Neutrophil (primary cell): Measurements from ENCODE around the gene MRPL9.

Source experiments
- H3K27ac ChIP-seq: fragments of 200-600 bp; sonication (generic); 2 replicates; pipeline ENCODE4 v1.5.1; 2016; ENCODE audit warnings: mild to moderate bottlenecking, moderate library complexity
- H3K27me3 ChIP-seq: fragments of 200-600 bp; sonication (generic); 2 replicates; pipeline ENCODE4 v1.6.0; 2016; ENCODE audit warnings: mild to moderate bottlenecking
- H3K36me3 ChIP-seq: fragments of 200-600 bp; sonication (generic); 2 replicates; pipeline ENCODE4 v1.5.1; 2017
- H3K4me1 ChIP-seq, 2 experiments: fragments of 200-600 bp in 1 of 2; sonication (generic) in 1 of 2; 1 replicate in 1 of 2; 2 replicates in 1 of 2; pipeline versions ENCODE4 v1.5.1 to v1.6.1; 2013 to 2016; ENCODE audit warnings: low read depth in 1 of 2, low read length in 1 of 2, mild to moderate bottlenecking in 1 of 2, moderate library complexity in 1 of 2; ENCODE audit not compliant: control insufficient read depth in 1 of 2, insufficient read depth in 1 of 2
- H3K4me3 ChIP-seq, 2 experiments: fragments of 200-600 bp in 1 of 2; sonication (generic) in 1 of 2; 1 replicate in 1 of 2; 2 replicates in 1 of 2; pipeline ENCODE4 v1.5.1; 2013 to 2016; ENCODE audit warnings: low read depth in 1 of 2, low read length in 1 of 2, mild to moderate bottlenecking in 1 of 2, moderate library complexity in 1 of 2
- H3K9me3 ChIP-seq: fragments of 200-600 bp; sonication (generic); 2 replicates; pipeline ENCODE4 v1.5.1; 2016
- TF ChIP-seq, protein P1 (sequence below): fragments of 200-600 bp; sonication (generic); IDR thresholded peaks from 2 replicates; pipeline ENCODE4 v1.5.1; 2016; ENCODE audit warnings: antibody characterized with exemption

Gene MRPL9

DNA sequence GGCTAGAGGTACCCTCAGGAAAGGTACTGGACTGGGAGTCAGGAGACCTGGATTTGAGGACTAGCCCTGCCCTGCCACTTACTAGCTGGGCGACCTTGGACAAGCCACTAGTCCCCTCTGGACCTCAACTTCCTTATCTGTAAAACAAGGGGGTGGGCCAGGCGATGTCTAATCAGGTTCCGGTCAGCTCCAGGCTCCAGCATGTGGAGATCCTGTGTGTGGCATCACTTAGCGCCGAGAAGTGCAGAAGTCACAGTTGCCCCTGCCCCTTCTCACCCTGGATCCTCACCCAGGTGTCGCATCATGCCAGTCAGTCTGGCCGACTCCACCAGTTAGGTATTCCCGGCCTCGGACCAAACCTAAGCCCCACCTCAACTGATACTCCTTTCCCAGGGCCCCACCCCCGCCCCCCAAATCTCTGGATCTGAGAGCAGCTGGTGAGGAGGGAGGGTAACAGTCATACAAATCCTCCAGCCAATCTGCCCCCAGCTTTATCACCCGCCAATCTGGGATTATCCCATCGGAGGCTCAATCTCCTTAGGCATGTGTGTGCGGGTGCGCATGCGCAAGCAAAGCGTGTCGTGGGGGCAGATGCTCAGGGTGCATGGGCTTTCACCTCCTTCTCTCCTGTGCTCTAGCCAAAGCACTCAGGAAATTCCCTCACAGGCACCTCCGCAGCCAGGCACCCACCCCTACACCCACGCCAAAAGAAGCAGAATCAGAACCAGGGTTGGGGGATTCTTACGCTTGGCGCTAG lies 52.1 kb downstream of the MRPL9 start:
- H3K27ac ChIP-seq, result no peak overlapping the region
- H3K9me3 ChIP-seq, result no peaks in the 10 kb centered on the region
- H3K36me3 ChIP-seq, result no peaks in the 10 kb centered on the region
- no peak overlapping the region for H3K4me3 ChIP-seq
- TF ChIP-seq, protein P1, sequence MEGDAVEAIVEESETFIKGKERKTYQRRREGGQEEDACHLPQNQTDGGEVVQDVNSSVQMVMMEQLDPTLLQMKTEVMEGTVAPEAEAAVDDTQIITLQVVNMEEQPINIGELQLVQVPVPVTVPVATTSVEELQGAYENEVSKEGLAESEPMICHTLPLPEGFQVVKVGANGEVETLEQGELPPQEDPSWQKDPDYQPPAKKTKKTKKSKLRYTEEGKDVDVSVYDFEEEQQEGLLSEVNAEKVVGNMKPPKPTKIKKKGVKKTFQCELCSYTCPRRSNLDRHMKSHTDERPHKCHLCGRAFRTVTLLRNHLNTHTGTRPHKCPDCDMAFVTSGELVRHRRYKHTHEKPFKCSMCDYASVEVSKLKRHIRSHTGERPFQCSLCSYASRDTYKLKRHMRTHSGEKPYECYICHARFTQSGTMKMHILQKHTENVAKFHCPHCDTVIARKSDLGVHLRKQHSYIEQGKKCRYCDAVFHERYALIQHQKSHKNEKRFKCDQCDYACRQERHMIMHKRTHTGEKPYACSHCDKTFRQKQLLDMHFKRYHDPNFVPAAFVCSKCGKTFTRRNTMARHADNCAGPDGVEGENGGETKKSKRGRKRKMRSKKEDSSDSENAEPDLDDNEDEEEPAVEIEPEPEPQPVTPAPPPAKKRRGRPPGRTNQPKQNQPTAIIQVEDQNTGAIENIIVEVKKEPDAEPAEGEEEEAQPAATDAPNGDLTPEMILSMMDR, result no peak
- peaks cover 65% of the 10 kb centered on the region for H3K27me3 ChIP-seq
- H3K4me1 ChIP-seq, result no peaks in the 10 kb centered on the region

DNA sequence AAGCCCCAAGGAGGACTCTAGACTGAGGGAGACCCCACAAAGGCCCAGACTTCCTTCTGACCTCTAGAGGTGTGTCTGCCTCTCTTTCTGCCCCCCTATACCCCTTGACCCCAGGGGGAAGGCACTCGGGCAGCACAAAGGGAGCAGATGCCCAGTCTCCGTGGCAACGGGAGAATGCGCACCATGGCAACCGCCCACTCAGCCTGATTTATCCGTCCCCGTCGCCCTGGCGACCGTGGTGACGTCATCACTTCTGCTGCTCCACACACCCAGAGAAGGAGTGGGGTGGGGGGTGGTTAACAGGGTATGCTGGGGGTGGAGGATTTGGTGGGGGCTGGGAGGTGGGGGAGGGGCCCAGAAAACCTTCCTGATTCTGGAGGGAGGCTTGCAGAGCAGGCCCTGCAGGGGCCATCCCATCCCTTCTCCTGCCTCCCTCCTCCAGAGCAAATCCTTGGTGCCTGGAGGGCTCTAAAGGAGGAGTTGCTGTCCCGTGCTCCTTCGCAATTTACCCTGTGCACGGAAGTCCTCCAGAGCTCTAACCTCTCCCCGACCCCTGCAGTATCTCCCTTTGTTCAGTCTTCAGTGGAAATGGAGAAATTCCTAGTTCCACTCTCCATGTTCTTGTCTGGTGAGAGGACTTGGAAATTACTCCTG lies 53.0 kb downstream of the MRPL9 start:
- TF ChIP-seq, protein P1, result no peak
- no peak overlapping the region for H3K27ac ChIP-seq
- no peaks in the 10 kb centered on the region for H3K4me1 ChIP-seq
- H3K36me3 ChIP-seq, result no peaks in the 10 kb centered on the region
- no peak overlapping the region for H3K4me3 ChIP-seq
- H3K9me3 ChIP-seq, result no peaks in the 10 kb centered on the region
- H3K27me3 ChIP-seq, result peaks cover 56% of the 10 kb centered on the region
